BJ (cell line): Measurements from ENCODE around the gene UBD. TPM values are rescaled to one million over a fixed set of nuclear protein-coding genes. Genes with fewer than 3 reads are reported as not detected.

Experiments used
- CTCF ChIA-PET: fragments of 350-600 bp; formaldehyde crosslinking; extraction: SDS; loops from one replicate; lab custom pipeline; 2021; ENCODE audit warnings: antibody characterized with exemption, inconsistent platforms; lab: Yijun Ruan, JAX
- POLR2A ChIA-PET: fragments of 300-600 bp; sonication (Branson Sonifier 250); formaldehyde crosslinking; extraction: SDS; loops from one replicate; lab custom pipeline; 2021; ENCODE audit warnings: antibody characterized with exemption; lab: Charles Lee
- DNase-seq: peaks from one replicate; pipeline ENCODE4 v3.0.0-alpha.2; 2011; ENCODE audit warnings: low read depth
- H3K27me3 ChIP-seq: 2 replicates; pipeline ENCODE4 v1.6.0; 2011; ENCODE audit warnings: low read length; ENCODE audit not compliant: control insufficient read depth, insufficient read depth
- H3K36me3 ChIP-seq: 2 replicates; pipeline ENCODE4 v1.5.1; 2011; ENCODE audit warnings: low read length; ENCODE audit not compliant: control insufficient read depth, insufficient read depth
- H3K4me3 ChIP-seq: 2 replicates; pipeline ENCODE4 v1.5.1; 2011; ENCODE audit warnings: low read depth, mild to moderate bottlenecking, control low read depth, low read length
- CTCF ChIP-seq: IDR thresholded peaks from 2 replicates; pipeline ENCODE4 v1.5.1; 2011; ENCODE audit warnings: low read depth, mild to moderate bottlenecking, control low read depth, inconsistent platforms, low read length, moderate library complexity; ENCODE audit not compliant: insufficient read depth
- polyA plus RNA-seq: library from polyadenylated mRNA; depleted of rRNA; stranded (reverse); fragments of >200 nt; gene quantifications from 2 replicates; pipeline ENCODE4 v1.2.3, GENCODE V29; 2011

The UBD gene
- polyA plus RNA-seq, 1 experiment = not detected

- ChIA-PET CTCF (no interaction called here), POLR2A (no interaction called here)
- Histone ChIP-seq H3K27me3 (no peaks in the 10 kb centered on the region), H3K4me3 (no peak overlapping the region), H3K36me3 (no peaks in the 10 kb centered on the region)
- no peak for TF ChIP-seq CTCF
- no peak for DNase-seq
These were observed 2.2 kb upstream of the UBD start for GRCh38 chr6:29561606-29562181.

GRCh38 chr6:29561091-29561490, 1.6 kb upstream of the UBD start:
- no peak for TF ChIP-seq CTCF
- no peaks in the 10 kb centered on the region for H3K36me3 ChIP-seq
- ChIA-PET POLR2A (no interaction called here), CTCF (no interaction called here)
- no peak overlapping the region for H3K4me3 ChIP-seq
- no peak for DNase-seq
- no peaks in the 10 kb centered on the region for H3K27me3 ChIP-seq

GRCh38 chr6:29558439-29559079, 973 bp downstream of the UBD start:
- Histone ChIP-seq H3K27me3 (peaks cover 7% of the 10 kb centered on the region), H3K4me3 (no peak overlapping the region), H3K36me3 (no peaks in the 10 kb centered on the region)
- ChIA-PET CTCF (no interaction called here), POLR2A (no interaction called here)
- DNase-seq = no peak
- no peak for TF ChIP-seq CTCF

GRCh38 chr6:29557320-29557719, 2.2 kb downstream of the UBD start:
- TF ChIP-seq CTCF = no peak
- peaks cover 9% of the 10 kb centered on the region for H3K27me3 ChIP-seq
- no peaks in the 10 kb centered on the region for H3K36me3 ChIP-seq
- DNase-seq = no peak
- ChIA-PET POLR2A (no interaction called here), CTCF (no interaction called here)
- H3K4me3 ChIP-seq = no peak overlapping the region

GRCh38 chr6:29554764-29555163, 4.8 kb downstream of the UBD start:
- H3K27me3 ChIP-seq = peaks cover 9% of the 10 kb centered on the region
- ChIA-PET POLR2A (no interaction called here), CTCF (interaction anchor here (0.6 kb wide), 1 partner anchor 10 kb away, joined by 3 read pairs; no protein-coding TSS in a partner anchor)
- no peak for DNase-seq
- TF ChIP-seq CTCF = no peak
- H3K4me3 ChIP-seq = no peak overlapping the region
- H3K36me3 ChIP-seq = no peaks in the 10 kb centered on the region
